Measurements from ENCODE around the gene CNTNAP2.

DNA sequence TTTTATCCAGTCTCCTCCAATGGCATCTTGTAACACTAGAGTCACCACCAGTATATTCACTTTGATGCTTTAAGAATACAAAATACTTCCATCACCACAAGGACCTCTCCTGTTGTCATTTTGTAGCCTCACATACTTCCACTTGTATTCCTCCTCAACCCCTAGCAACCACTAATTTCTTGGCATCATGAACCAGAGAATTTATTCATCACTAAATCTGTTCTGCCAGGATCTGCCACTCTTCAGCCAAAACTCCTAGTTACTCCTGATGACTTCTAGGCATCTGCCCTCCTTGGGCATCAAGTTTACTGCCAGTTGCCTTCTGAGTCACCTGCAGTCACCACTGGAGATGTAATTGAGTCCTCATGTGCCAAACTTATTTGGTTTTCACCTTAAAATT lies 906.8 kb downstream of the CNTNAP2 start:
- no peak for TF ChIP-seq ZNF274 (IDR thresholded peaks at IDR 0.05; ENCODE audit: low read depth, low read length)
- TF ChIP-seq SUZ12 (IDR thresholded peaks at IDR 0.05; ENCODE audit: extremely low read depth, insufficient read depth, insufficient read length) = no peak
- TF ChIP-seq YY1 (IDR thresholded peaks at IDR 0.05; ENCODE audit: insufficient read depth, insufficient read length) = no peak
